Stimulated activated CD8-positive, alpha-beta memory T cell treated with anti-CD3 and anti-CD28 coated beads, Interleukin-15, amount 100 ng/mL, for 48 hours (primary cell): Measurements from ENCODE around the gene PPM1A.
A peak's percentile ranks its signal among the peaks of the same experiment; 100 is the strongest.
"Not testable (repeated sequence)": the region's sequence is repeated elsewhere in the genome, so short reads cannot be mapped to it uniquely, and the experiment has no call there.

ENCODE experiments used
- DNase-seq, 2 donors: peaks; one replicate each; pipeline ENCODE4 v3.0.0-alpha.2; 2020; ENCODE audit warnings: low read depth in 2 of 2

PPM1A gene

DNA sequence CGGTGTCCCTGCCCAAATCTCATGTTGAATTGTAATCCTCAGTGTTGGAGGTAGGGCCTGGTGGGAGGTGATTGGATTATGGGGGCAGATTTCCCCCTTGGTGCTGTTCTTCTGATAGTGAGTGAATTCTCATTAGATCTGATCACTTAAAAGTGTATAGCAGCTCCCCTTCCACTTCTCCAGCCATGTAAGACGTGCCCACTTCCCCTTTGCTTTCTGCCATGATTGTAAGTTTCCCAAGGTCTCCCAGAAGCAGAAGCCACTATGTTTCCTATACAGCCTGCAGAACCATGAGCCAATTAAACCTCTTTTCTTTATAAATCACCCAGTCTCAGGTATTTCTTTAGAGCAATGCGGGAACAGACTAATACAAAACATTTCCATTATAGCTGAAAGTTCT is 71.8 kb downstream of the PPM1A start:
- not testable (repeated sequence) for DNase-seq

DNA sequence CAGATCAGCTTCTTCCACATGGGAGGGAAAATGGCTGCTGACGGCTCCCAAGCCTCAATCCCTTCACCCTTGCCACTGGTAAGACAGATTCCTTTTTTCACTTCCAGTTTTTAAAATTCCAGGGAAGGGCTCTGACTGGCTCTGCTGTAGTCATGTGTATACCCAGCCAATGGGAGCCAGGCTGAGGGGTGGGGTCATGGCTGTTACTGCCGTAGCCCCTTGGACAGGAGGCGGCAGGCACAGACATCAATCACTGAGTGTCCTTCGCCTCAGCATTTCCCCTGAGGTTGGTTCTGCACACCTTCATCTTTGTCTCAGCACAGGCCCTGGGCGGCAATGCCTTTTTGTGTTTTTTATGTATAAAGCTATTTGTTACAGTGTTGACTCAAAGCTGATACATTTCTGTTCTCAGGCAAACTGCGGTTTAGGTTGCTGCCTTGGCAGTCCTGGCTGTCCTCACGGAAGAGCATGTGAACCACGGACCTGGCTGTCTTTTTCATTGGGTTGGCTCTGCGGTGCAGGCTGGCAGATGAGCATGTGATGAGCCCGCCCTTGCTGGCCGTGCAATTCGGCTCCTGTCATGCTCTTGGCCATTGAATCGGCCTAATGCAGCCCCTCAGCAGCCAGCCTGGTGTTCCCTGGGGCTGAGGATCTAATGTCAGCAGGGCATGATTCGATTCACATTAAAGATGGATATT is 74.3 kb downstream of the PPM1A start:
- no peak for DNase-seq

DNA sequence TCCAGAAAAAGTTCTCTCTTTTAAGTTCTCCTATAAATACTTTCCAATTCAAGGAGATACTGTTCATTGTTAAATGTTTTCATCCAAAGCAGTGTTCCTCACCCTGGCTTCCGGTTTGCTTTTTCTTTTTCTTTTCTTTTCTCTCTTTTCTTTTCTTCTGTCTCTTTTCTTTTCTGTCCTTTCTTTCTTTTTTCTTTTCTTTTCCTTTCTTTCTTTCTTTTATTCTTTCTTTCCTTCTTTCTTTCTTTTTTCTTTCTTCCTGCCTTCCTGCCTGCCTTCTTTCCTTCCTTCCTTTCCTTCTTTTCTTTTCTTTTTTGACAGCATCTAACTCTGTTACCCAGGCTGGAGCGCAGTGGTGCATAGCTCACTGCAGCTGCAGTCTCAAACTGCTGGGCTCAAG is 75.8 kb downstream of the PPM1A start:
- no peak for DNase-seq

DNA sequence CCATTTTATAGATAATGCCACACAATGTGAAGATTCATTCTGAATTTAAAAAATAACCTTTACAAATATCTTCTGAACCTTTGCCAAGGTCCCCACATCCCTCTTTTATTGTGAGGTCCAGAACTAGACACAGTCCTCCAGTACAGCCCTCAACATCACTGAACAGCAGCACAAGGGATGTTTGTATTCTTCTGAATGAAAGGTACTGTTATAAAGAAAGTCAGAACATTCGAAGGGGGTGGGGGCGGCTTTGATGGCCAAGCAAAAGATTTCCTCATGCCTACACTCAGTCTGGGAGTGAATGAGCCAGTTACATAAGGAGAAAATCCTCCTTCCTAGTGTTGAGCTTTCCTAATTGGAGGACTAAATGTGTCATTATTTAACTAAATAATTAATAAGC is 77.3 kb downstream of the PPM1A start:
- DNase-seq, result no peak

DNA sequence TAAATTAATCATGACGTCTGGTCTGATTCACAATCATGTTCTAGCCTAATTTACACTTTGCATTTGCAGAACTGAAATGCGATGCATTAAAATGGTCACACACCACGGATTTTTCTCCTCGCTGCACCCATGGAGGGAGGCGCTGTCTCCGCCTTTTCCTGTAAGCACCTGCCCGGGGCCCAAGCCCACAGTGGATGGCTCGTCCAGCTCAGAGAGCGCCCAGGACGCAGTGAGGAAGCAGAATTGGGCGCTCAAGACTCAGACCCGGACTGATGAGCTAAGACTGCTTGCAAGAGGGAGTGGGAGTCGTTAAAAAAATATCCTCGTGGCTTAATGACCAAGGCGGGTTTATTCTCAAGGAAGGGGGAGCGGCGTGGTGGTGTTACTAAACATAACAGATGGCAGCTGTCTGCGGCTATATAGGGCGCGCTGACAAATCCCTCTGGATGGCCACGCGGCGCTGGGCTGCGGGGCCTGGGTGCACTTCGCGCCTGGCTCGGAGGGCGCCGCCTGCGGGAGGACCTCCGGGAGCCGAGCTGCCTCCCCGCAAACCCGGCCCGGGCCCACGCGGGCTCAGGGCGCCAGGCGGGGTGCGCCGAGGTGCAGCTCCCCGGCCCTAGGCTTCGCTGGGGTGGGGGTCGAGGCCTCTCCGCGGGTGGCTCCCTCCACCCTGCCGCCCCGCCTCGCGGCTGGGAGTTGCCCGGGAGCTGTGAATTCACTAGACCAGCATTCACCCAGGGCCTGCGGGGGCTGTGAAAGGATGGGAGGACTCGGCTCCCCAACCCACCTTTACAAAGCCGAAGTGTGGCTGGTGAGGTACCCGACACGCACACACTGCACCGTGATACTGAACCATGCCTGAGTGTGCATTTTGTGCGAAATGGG is 78.7 kb downstream of the PPM1A start:
- peak; percentile 16 to 17 for DNase-seq

DNA sequence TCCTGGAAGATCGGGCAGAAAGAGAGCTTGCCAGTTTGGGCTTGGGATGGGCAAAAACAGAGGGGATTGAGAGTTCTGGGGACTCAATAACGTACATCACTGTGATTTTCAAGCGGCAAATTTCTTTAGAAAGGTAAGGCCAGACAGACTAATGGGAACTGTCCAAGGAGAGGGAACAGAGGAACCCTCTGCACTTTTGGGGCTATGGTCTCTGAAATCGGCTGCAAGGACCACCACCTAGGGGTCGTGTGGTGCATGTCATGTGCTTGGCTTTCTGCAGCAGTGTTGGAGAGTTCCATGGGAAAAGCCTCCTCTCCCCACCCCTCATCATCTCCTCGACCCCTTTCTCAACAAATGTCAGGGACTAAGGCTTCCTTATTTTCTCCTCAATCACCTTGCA is 79.6 kb downstream of the PPM1A start:
- no peak for DNase-seq

DNA sequence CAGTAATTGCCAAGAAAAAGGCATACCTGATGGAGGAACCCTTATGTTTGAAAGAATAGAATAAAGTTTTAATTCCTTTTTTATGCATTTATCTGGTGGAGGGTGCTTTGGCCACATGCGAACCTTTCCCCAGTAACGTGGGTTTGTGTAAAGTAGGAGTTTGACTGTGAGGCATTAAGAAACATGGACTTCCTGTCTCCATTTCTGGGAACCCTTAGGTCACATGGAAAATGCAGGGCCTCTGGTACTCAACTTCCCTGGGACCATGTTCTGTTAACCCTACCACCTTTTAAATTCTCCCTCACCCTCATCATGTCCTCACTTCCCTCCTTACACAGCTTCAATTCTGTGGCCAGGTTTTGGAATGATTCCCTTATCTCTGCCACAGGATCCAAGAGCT is 80.3 kb downstream of the PPM1A start:
- no peak for DNase-seq

DNA sequence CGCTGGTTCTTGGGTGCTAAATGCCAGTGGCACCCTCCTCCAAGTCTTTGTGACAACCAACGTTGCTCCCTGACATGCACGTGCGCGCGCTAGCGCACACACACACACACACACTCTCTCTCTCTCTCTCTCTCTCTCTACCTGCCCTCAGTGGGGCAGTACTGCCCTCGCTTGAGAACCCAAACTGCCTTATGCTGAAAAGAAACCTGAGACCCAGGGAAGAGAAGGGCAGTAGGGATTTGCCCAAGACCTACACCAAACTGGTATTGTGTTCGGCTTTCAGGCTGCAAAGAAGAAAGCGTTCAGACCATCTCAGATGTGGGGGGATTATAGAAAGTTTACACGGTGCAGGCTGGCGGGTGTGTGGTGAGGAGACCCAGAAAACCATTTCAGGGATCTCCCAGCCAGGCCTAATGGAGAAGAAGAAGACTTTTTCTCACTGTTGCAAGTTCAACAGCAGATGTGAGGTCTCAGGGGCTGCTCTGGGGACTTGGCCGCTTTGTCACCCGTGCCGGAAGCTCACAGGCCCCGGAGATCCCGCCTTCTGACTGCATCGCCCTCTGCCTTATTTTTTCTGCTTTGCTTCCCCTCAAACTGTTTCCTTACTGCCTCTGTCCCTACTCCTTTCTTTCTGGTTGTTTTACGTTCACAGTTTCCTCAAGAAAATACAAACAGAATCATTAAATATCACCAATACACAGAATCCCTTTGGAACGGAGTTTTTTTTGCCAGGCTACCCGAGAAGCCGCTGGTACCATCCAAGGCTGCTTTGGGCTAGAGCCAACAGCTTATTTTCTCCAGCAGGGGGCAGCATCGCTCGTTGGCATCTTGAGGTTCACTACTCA is 82.4 kb downstream of the PPM1A start:
- DNase-seq, result peak; percentile 59 to 62

DNA sequence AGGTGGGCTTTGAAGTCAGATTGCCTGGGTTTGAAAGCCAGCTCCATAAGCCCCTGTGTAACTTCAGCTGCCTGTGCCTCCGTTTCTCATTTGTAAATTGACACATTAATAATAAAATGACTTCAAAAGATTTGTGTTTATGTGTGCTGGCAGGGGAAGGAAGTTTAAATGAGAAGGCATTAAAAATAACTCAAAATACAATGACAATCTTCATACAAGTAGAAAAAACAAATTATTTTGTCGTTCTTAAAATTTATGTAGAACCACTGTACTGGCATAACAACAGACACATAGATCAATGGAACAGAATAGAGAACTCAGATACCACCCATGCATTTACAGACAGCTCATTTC is 83.0 kb downstream of the PPM1A start:
- DNase-seq, result no peak

DNA sequence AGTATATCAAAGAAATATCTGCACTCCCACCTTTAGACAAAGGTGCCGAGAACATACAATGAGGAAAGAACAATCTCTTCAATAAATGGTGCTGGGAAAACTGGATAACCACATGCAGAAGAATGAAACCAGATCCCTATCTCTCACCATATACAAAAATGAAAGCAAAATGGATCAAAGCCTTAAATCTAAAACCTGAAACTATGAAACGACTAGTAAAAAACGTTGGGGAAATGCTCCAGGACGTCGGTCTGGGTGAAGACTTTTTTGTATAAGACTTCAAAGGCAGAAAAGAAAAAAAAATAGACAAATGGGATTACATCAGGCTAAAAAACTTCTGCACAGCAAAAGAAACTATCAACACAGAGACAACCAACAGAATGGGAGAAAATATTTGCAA is 83.8 kb downstream of the PPM1A start:
- DNase-seq, result no peak

DNA sequence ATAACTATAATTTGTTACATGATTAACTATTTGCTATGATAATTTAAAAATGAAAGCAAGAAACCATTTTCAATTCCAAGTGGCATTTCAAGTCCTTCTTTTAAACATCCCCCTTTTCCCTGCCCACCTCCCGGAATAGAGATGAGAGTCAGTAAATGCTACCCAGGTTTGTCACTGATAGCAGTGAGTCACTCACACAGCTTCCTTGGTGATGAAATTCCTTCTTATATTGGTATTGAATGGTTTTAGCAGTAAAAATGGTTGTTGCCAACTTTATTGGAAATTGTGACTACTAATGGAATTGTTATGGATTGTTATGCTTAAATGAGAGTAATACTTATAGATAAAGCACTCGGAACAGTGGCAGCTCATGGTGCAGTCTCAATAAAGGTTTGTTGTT is 90.5 kb downstream of the PPM1A start:
- DNase-seq, result no peak

DNA sequence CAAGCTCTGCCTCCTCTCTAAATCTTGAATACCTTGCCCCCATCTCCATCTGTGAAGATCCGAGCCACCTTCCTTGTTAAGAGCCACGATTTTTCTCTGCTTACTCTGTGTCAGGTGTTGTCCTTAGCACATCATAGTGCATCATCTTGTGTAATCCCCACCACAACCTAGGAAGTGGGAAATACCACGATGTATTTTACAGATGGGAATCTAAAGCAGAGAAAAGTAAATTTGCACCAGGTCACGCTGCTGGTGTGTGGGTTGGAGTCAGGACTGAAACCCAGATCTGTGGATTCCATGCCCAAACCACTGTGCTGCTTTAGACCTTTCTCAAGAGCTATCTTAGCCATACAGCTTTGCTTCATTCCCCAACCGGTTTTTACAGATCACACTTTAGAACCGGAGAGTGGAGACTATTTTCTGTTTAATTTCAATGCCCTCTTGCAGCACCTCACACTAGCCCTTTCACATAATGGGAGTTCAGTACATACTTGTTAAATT is 94.6 kb downstream of the PPM1A start:
- DNase-seq, result no peak

DNA sequence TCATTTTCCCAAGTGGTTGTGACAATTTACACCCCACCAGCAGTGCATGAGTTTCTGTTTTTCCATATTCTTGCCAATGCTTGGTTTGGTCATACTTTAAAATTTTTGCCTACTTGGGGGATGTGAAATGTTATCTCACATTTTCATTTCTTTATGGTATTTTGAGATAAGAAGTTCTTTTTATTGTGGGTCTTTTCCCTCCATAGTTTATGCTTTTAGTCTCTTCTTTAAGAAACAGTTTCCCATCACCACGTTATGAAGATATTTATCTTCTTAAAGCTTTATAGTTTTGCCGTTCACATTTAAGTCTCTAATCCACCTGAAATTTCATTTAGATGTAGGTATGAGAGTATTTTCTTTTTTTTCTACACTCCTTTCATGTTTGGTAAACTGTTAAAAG is 95.7 kb downstream of the PPM1A start:
- DNase-seq, result no peak

DNA sequence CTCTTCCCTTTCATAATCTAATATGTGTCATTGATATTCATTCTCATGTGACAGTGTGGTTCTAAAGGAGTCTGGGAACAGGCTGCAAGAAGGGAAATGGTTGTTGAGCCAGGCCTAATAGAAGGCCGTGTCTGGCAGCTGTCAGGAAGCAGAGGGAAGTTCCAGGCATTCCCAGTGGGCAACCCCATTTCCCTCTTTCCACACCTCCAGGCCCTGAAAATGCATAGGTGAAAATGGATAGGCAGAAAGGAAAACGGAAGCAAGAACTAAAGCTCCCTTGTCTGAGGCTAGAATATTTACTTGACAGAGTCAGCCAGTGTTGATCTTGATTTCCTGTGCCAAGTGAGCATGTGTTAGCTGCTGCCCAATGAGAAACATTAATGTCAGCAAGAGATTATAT is 97.7 kb downstream of the PPM1A start:
- DNase-seq, result no peak

DNA sequence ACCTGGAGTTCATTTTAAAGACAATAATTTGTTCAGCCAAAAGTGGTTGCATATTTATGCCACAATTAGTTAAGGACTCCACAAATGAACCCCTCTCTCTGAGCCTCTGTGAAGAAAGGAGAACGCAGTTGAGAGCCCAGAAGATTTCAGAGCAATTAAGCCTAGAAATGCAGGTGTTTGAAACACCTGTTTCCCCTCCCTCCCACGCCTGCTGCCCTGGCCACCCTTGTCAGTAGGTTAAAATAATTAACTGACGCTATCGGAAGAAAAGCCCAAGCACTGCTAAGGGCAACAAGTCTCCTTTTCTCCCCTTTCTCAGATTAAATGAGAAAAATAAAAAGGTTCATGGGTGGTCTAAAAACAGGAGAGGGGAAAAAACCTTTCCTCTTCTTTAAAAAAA is 99.2 kb downstream of the PPM1A start:
- no peak for DNase-seq
